Ascending aorta (tissue), 2 donors: ENCODE data around the gene AXL. TPM values are rescaled to one million over a fixed set of nuclear protein-coding genes. Genes with fewer than 3 reads are reported as not detected.

ENCODE experiments used
- DNase-seq, 2 donors: peaks; one replicate each; pipeline ENCODE4 v3.0.0-alpha.2; 2019; ENCODE audit warnings: low spot score in 2 of 2
- H3K27ac ChIP-seq, 2 donors: fragments of 200-600 bp; sonication (generic); one replicate each; pipeline ENCODE4 v1.5.1; 2016 to 2017; ENCODE audit warnings: mild to moderate bottlenecking in 1 of 2
- H3K27me3 ChIP-seq: fragments of 200-600 bp; sonication (generic); one replicate; pipeline ENCODE4 v1.5.1; 2017
- H3K36me3 ChIP-seq, 2 donors: fragments of 200-600 bp; sonication (generic); one replicate each; pipeline ENCODE4 v1.5.1; 2016
- H3K4me1 ChIP-seq, 2 donors: fragments of 200-600 bp; sonication (generic); one replicate each; pipeline ENCODE4 v1.5.1; 2016 to 2017; ENCODE audit warnings: mild to moderate bottlenecking in 1 of 2
- H3K4me3 ChIP-seq, 2 donors: fragments of 200-600 bp; sonication (generic); one replicate each; pipeline ENCODE4 v1.5.1; 2016 to 2017; ENCODE audit warnings: mild to moderate bottlenecking in 1 of 2
- H3K9me3 ChIP-seq, 2 donors: fragments of 200-600 bp; sonication (generic); one replicate each; pipeline ENCODE4 v1.5.1; 2016
- intact Hi-C: fragments of 100-400 bp; cut with DNase I; formaldehyde crosslinking; loops from one replicate; pipeline ENCODE4 v1.15.1; 2023
- total RNA-seq: library from RNA; depleted of rRNA; stranded (reverse); fragments of >200 nt; gene quantifications from one replicate; pipeline ENCODE4 v1.1.0, GENCODE V29; 2016
- TF ChIP-seq, protein P1 (sequence below), 3 experiments: fragments of 200-600 bp in 2 of 3; fragments of 450-650 bp in 1 of 3; sonication (generic) in 2 of 3; IDR thresholded peaks; one replicate each; pipeline ENCODE4 v1.5.1; 2016 to 2019; ENCODE audit warnings: antibody characterized with exemption in 3 of 3, mild to moderate bottlenecking in 1 of 3, moderate library complexity in 1 of 3

AXL gene
- total RNA-seq, 1 donor from 2014 or later: 122 TPM

DNA sequence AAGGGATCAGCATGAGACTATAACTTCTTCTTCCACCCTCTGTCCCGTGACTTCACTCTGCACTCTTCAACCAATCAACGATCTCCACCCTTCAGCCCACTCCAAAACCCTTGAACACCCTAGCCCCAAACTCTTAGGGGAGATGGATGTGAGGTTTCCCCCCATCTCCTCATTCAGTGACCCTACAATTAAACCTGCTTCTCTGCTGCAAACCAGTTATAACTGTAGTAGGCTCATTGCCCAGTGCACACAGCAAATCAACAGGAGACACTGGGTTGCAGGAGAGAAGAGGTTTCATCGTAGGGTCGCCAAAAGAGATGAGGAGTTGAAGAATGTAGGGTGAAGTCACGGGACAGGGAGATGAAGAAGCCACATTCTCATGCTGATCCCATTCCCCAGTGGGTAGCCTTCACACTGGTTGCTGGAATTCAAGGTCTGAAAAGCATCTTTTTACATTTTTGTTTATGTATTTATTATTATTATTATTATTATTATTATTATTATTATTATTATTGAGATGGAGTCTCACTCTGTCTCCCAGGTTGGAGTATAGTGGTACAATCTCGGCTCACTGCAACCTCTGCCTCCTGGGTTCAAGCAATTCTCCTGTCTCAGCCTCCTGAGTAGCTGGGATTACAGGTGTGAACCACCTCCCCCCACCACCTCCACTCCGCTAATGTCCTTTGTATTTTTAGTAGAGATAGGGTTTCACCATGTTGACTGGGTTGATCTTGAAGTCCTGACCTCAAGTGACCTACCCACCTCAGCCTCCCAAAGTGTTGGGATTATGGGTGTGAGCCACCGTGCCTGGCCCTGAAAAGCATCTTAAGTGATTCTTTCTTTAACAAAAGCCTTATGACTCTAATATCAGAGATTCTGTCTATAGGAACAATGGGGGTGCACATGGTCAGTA is 31.8 kb upstream of the AXL start:
- no peak overlapping the region for H3K27ac ChIP-seq
- H3K36me3 ChIP-seq: no peaks in the 10 kb centered on the region
- intact Hi-C loops: no loop called here
- no peaks in the 10 kb centered on the region for H3K4me1 ChIP-seq
- H3K9me3 ChIP-seq: no peaks in the 10 kb centered on the region
- no peak for DNase-seq
- H3K4me3 ChIP-seq: no peak overlapping the region
- H3K27me3 ChIP-seq: no peaks in the 10 kb centered on the region
- TF ChIP-seq, protein P1, sequence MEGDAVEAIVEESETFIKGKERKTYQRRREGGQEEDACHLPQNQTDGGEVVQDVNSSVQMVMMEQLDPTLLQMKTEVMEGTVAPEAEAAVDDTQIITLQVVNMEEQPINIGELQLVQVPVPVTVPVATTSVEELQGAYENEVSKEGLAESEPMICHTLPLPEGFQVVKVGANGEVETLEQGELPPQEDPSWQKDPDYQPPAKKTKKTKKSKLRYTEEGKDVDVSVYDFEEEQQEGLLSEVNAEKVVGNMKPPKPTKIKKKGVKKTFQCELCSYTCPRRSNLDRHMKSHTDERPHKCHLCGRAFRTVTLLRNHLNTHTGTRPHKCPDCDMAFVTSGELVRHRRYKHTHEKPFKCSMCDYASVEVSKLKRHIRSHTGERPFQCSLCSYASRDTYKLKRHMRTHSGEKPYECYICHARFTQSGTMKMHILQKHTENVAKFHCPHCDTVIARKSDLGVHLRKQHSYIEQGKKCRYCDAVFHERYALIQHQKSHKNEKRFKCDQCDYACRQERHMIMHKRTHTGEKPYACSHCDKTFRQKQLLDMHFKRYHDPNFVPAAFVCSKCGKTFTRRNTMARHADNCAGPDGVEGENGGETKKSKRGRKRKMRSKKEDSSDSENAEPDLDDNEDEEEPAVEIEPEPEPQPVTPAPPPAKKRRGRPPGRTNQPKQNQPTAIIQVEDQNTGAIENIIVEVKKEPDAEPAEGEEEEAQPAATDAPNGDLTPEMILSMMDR (IDR thresholded peaks at IDR 0.05): no peak

DNA sequence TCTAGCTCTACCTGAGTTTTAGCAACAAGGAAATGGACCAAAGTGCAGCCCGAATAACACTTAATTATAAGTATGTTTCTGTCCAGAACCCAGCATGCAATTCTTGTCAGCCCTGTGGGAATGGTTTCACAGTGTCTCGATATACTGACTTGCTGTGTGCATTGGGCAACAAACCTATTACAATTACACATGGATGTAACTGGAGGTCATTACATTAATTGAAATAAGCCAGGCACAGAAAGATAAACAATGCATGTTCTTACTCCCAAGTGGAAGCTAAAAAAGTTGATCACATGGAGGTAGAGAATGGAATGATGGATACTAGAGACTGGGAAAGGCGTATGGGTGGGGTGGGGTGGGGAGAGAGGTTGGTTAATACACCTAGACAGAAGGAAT is 31.1 kb upstream of the AXL start:
- Histone ChIP-seq H3K27ac (no peak overlapping the region), H3K4me3 (no peak overlapping the region), H3K27me3 (peaks cover 5% of the 10 kb centered on the region), H3K36me3 (no peaks in the 10 kb centered on the region), H3K9me3 (no peaks in the 10 kb centered on the region), H3K4me1 (no peaks in the 10 kb centered on the region)
- intact Hi-C loops: no loop called here
- no peak for DNase-seq
- TF ChIP-seq, protein P1 (IDR thresholded peaks at IDR 0.05): no peak

DNA sequence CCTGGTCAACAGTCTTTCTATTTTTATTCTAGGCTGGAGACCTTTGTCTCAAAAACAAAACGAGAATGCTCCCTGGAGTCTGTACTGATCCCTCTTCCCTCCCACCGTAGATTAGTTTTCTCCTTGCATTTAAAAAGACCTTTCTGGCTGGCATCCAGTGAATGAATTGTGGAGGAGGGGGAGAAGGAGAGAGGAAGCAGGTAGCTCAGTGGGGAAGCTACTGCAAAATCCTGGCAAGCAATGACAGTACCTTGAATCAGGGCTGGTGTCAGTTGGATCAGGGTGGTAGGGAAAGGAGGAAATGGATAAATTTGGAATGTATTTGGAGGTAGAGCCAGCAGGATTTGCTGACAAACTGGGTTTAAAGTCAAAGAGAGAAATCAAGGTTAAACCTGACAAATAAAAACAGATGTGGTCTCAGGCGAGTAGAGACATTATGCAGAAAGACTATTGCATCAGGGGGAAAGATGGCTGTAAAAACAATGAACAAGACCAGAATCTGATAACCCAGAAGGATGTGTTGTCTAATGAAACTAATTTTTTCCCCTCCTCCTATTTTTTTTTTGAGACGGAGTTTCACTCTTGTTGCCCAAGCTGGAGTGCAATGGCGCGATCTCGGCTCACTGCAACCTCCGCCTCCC is 29.5 kb upstream of the AXL start:
- no peak for DNase-seq
- intact Hi-C loops: no loop called here
- no peak overlapping the region for H3K27ac ChIP-seq
- peaks cover 9% of the 10 kb centered on the region for H3K27me3 ChIP-seq
- H3K4me1 ChIP-seq: no peaks in the 10 kb centered on the region
- no peaks in the 10 kb centered on the region for H3K9me3 ChIP-seq
- H3K36me3 ChIP-seq: no peaks in the 10 kb centered on the region
- TF ChIP-seq, protein P1 (IDR thresholded peaks at IDR 0.05): no peak
- no peak overlapping the region for H3K4me3 ChIP-seq

DNA sequence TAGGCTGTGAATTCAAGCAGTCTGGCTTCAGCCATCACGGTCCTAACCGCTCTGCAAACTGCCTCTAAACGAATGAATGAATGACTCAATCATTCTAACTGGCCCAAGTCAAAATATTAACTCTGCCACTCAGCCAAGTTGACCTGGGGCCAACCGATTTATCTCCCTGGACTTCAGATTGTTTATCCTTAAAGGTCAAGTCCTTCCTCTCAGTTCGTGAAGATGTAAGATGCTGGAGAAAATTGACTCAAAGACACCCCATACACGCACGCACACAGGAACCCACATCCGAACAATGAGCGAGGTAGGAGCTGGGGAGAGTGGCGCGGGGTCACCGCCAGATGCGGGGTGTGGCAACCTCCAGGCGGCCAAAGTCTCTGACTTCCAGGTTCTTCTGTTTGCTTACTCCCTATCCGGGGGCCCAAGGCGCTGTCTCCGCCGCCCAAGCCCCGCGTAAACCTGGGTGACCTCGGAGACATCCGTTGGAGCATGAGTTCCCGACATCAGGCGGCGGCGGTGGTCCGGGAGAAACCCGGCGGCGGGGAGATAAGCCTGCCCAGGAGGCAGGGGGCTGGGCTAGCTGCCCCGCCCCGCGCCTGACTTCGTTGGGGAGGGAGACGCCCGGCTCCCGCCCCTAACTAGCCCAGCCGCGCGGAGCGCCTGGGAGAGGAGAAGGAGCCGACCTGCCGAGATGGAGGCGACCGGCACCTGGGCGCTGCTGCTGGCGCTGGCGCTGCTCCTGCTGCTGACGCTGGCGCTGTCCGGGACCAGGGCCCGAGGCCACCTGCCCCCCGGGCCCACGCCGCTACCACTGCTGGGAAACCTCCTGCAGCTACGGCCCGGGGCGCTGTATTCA is 26.2 kb upstream of the AXL start, which contains the start of gene CYP2S1:
Gene CYP2S1 (plus strand): TSS at position 646 of the 856 bp plus-strand sequence. CDS start 46 bp downstream, at position 692.
- DNase-seq: no peak
- intact Hi-C loops: no loop called here
- Histone ChIP-seq H3K4me1 (no peaks in the 10 kb centered on the region), H3K36me3 (no peaks in the 10 kb centered on the region), H3K27me3 (peaks cover 9% of the 10 kb centered on the region), H3K27ac (no peak within 1 kb of the TSS), H3K4me3 (peak within 1 kb of the TSS in 1 of 2 donors; percentile 50), H3K9me3 (no peaks in the 10 kb centered on the region)
- TF ChIP-seq, protein P1 (IDR thresholded peaks at IDR 0.05): no peak

DNA sequence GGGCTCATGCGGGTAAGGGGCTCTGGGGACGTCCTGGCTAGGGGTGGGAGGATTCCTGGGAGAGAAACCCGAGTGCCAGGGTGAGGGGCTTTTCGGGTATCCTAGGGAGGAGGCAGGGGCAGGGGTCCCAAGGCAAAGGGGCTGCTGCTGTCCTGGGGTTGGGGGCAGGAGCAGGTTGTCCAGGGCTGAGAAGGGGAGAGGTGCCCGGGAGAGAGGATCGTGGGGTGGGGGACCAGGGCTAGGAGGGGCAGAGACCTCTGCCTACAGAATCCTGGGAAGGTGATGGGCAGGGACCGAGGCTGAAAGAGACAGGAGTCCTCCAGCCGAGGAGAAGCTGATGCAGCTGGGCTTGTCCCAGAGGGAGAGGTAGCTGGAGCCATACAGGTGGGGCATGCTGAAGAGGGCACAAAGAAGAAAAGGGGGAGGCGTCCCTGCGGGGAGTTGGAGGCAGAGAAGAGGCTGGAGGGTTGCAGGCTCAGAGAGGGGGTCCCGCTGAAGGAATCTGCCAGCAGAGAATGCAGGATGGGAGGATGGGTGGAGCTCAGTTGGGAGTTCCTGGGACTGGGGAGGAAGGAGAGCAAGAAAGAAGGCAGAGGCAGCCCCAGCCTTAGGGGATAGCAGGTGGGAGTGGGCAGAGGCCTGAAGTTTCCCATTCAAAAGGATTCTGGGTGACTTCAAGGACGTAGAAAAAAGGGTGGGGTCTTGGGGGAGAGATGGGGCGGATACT is 25.4 kb upstream of the AXL start:
- no peak overlapping the region for H3K27ac ChIP-seq
- intact Hi-C loops: no loop called here
- peaks cover 9% of the 10 kb centered on the region for H3K27me3 ChIP-seq
- DNase-seq: no peak
- H3K36me3 ChIP-seq: no peaks in the 10 kb centered on the region
- H3K4me1 ChIP-seq: no peaks in the 10 kb centered on the region
- no peaks in the 10 kb centered on the region for H3K9me3 ChIP-seq
- TF ChIP-seq, protein P1 (IDR thresholded peaks at IDR 0.05): no peak
- peak overlapping the region in 1 of 2 donors; percentile 50 for H3K4me3 ChIP-seq
